Ishikawa (cell line): Measurements from ENCODE around the gene KIAA1217.

Source experiments
- EP300 ChIP-seq: IDR thresholded peaks from 2 replicates; pipeline ENCODE4 v1.6.1; 2012; ENCODE audit warnings: borderline replicate concordance
- MAX ChIP-seq: IDR thresholded peaks from 2 replicates; pipeline ENCODE4 v1.6.1; 2012
- NFIC ChIP-seq: IDR thresholded peaks from 2 replicates; pipeline ENCODE4 v1.6.1; 2012
- RAD21 ChIP-seq: IDR thresholded peaks from 2 replicates; pipeline ENCODE4 v1.6.1; 2012; ENCODE audit warnings: low read depth
- REST ChIP-seq: IDR thresholded peaks from 2 replicates; pipeline ENCODE4 v1.6.1; 2012; ENCODE audit warnings: low read depth, mild to moderate bottlenecking
- TAF1 ChIP-seq: IDR thresholded peaks from 2 replicates; pipeline ENCODE4 v1.6.1; 2012; ENCODE audit warnings: low read depth, mild to moderate bottlenecking
- TEAD4 ChIP-seq: IDR thresholded peaks from 2 replicates; pipeline ENCODE4 v1.6.1; 2012
- YY1 ChIP-seq: IDR thresholded peaks from 2 replicates; pipeline ENCODE4 v1.6.1; 2012; ENCODE audit warnings: low read depth

- TF ChIP-seq RAD21 (no peak), TEAD4 (no peak), TAF1 (no peak), REST (no peak), NFIC (no peak), MAX (no peak), EP300 (no peak), YY1 (no peak)
These were observed 247.4 kb downstream of the KIAA1217 start for GRCh38 chr10:24456322-24456721.
